ENCODE results near the gene RAP1GAP.

The RAP1GAP gene

DNA sequence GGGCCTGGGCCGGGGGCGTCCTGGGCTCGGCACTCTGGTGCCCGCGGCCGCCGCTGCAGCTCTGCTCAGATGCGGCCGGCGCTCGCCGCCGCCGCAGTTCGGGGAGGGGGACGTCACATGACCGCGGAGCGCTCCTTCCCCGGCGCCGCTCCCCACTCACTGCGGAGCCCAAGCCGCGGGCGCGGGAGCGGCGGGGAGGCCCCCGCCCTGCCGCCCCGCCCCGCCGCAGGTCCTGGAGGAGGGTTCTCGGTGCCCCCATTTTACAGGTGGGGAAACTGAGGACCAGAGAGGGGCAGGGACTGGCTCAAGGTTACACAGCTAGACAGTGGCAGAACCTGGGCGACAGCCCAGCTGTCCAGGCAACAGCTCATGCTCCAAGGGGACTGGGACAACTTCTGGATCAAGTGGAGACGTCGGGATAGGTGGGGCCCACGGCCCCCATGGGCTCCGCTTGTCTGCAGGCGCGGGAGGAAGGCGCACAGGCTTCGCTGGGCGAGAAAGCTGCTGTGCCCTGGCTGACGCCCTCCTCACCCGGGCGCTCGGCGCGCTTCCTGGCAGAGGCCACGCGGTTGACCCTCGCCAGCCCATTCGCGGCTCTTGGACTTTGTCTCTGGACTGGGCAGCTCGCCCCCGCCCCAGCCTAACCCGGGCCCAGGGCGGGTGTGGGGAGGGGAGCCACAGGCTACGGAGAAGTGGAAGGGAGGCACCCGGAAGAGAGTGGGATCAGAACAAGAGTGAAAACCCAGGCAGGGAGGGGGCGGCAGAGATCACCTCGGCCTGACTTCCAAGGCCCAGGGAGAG is at the start of gene RAP1GAP:
Gene RAP1GAP (minus strand): TSS at position 100 of the 801 bp plus-strand sequence. CDS start 49,325 bp downstream, outside the sequence.
- DNase-seq = no peak

DNA sequence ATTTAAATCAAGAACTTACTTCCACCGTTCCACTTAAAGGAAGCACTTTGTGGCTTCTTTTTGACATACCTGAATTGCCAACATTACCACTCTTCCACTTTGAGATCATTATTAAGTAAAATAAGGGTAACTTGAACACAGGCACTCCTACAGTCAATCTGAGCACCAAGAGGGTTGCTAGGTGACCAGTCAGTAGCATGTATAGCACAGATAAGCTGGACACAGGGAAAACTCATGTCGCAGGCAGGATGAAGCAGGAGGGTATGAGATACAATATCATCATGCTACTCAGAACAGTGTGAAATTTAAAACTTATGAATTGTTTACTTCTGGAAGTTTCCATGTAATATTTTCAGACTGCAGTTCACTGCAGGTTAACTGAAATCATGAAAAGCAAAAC is 47.0 kb upstream of the RAP1GAP start:
- DNase-seq = no peak

DNA sequence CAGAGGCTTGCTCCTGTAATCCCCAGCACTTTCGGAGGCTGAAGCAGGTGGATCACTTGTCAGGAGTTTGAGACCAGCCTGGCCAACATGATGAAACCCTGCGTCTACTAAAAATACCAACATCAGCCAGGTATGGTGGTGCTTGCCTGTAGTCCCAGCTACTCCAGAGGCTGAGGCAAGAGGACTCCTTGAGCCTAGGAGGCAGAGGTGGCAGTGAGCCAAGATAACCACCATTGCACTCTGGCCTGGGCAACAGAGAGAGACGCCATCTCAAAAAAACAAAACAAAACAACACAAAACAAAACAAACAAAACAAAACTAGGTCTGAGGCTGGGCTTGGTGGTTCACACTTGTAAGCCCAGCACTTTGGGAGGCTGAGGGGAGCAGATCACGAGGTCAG is 38.7 kb upstream of the RAP1GAP start:
- no peak for DNase-seq

DNA sequence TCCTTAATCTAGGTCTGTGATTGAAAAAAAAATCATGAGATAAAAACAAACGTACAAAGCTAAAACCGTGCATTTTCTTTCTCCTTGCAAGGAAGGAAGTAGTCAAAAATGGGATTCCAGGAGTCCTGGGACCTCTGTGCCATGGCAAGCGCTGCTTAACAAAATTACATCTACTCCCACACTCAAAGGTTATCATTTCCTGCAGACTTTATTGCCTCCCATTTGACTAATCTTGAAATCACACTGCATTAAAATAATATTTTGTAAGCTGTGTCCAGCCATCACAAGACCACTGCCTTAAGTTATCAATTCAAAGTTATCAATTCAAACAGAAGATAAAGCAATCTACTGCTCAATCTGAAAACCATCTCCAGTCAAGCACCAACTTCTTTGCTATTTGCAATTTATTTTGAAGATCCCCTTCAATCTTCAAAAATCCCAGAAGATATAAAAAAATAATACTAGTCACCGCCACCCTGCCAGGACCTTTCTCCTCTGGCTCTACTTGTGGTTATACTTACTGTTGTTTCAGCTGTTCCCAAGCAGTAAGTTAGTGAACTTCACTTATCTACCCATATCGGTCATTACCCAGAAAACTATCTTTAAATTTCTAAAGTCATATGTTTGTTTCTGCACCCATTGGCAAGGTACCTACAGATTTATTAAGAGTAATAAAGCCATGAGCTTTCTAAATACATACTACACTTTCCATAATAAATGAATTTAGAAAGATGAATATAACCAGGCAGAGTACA is 38.1 kb upstream of the RAP1GAP start:
- no peak for DNase-seq

DNA sequence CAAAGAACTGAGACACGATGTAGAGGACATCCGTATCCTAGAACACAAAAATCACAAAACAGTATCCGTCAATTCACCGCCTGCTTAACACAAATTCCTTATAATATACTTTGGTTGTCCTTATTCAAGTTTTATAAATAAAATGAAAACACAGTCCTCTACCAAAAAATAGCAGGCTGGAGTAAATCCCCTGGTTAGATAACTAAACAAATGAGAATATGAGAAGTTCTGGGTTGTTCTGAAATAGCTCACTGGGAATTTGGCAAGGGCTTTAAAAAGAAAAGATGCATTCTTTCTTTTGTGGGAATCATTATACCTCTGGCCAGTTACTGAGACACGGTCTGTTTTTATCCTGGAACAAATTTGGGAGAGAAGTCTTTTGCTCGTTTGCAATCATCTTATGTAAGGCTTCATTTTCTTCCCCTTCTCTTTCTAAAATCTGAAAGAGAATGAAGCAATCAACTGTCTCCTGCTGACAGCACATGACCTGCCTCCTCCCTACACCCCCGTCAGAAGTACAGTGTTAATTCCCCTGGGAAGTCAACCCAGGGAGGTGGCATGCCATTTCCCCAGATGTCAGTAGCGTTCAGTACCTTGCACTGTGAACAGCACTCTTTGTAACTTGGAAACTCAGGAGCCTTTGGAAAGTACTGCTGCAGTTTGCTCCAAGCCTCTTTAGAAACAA is 37.1 kb upstream of the RAP1GAP start:
- DNase-seq = no peak

DNA sequence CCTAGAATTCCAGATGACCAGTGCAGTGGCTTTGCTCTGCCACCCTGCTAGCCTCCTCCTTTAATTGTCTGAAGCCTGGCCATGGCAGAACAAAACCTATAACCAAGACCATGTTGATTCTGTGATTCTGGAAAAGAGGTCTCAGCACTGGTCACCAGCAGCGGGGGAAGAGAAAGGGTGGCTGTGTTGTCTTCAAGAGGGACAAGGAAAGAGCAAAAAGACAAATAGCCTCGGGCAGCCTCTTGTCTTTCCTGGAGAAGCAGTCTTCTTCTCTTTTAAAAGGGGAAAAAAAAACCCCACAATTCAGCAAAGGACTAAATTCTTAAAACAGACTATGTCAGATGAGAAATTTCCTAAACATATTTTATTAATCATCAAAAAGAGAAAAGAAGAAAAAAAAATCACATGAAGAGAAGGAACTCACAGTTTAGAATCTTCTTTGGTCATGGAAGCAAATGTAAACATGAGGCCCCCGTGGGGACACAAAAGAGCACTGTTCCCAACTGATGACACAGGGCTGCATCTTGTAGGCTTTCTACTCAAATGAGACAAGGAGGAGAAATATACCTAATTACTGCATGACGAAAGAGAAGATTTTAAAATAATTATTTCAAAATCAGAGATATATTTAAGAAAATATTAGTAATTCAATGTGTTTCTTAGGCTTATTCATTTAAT is 36.3 kb upstream of the RAP1GAP start:
- DNase-seq = no peak

DNA sequence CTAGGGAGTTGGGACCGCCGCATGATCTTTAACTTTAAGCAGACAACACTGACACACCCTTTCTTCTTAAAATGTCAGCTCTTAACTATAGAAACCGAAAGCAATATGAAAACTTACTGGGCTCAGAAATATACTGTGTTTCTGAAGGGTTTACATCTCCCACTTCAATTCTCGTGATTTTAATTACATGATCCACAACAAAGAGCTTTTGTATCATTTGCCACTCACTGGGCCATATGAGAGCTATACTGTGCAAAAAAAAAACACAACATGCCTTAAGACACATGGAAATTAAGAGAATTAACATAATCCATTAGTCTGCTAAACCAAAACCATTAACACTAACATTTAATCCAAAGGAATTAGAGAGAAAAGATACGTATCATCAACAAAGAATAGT is 35.0 kb upstream of the RAP1GAP start:
- no peak for DNase-seq

DNA sequence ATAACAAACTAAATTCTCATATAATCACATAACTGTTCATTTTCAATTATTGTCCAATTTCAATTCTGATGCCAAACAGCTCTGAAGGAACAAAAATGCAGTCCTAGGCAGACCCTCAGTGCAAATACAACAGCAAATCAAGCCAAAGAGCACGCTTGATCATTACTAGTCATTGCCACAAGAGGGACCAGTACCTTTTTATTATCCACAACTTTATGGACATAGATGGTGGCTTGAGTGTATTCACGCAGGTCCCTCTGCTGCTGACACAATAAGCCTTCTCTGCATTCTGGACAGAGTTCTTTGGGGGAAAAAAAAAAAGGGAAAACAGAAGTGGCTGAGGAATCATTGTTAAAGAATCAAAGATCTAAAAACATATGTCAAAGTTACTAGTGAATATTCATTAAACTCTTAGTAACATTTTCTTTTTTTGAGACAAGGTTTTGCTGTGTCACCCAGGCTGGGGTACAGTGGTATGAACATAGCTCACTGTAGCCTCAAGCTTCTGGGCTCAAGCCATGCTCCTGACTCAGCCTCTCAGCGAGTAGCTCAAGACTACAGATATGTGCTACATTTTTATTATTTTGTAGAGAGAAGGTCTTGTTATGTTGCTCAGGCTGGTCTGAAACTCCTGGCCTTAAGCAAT is 34.3 kb upstream of the RAP1GAP start:
- no peak for DNase-seq

DNA sequence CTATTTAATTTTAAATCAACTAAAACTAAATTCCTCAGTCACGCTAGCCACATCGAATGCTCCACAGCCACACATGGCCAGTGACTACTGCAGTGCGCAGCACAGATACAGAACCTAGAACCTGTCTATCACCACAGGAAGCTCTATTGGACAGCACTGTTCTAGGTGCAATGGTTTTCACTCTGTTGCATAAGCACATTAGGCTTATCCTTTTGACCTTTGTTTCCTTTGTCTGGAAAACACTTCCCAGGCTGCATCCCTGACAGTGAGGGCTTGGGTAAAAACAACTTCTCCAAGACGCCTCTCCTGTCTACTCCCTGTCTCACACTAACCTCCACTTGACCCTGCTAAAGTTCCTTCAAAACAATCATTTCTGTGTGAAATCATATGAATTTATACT is 33.6 kb upstream of the RAP1GAP start:
- no peak for DNase-seq

DNA sequence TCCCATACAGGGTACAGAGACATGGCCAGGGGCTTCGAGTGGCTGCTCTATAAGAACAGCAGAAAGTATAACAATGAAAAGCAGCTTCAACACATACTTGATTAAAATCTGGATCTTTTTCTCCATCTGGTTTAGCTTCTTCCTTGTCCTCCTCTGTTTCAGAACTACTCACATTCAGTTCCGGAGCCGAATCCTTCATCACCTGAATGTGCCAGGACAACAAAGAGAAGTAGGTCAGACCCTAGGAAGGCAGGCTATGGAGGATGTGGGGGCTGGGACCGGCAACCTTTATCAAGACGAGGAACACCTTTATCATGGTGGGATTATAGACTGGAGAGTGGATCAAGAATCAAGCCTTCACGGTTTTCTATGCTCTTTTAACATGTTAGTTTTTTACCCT is 32.2 kb upstream of the RAP1GAP start:
- DNase-seq = no peak

DNA sequence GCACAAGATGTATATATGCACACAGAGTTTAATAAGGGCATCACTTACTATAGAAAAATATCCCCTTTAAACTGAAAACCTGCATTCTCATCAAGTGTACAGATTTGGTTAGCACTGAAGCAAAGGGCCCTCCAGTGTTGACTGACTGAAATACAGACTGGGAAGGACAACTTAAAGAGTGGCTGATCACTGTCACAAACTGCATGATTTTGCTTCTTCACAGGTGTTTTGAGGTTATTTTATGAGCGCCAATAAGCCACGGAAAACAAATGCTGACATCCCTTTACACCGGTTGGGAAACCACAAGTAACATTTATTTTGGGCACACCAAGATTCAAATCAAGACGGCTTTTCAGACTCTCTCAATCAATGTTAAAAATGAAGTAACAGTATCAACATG is 30.9 kb upstream of the RAP1GAP start:
- no peak for DNase-seq

DNA sequence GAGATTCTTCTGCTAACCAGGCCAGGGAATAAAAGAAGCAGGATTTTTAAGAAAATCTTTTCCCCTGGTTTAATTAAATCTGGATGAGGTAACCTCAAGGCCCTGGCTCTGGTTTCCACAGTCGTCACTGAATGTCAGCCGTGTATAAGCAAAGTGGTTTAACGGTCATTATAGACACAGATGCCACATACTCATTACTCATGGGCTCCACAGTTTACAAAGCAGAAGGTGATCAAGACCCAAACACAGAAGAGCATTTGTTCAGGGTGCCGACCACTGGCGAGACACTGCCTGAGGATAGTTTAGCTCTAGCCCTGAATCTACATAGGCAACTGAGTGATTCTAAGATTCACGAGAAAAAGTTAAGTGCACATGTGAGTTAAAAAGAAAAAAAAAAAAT is 27.8 kb upstream of the RAP1GAP start:
- no peak for DNase-seq

DNA sequence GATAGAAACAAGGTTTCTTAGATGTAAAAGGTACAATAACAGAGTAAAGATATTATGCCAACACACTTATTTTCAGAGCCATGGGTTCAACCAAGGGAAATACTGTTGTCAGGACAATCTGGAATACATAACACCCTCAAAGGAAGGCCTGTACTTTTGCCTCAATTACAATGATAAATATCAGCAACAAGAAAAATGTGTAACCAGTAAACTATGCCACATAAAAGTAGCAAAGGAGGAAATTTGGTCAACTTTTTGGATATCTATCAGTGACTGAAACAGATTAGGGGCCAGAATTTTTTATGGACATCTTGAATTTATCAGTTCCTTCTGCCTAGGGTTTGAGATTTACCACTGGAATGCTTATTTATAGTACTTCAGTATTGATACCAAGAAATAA is 24.6 kb upstream of the RAP1GAP start:
- no peak for DNase-seq

DNA sequence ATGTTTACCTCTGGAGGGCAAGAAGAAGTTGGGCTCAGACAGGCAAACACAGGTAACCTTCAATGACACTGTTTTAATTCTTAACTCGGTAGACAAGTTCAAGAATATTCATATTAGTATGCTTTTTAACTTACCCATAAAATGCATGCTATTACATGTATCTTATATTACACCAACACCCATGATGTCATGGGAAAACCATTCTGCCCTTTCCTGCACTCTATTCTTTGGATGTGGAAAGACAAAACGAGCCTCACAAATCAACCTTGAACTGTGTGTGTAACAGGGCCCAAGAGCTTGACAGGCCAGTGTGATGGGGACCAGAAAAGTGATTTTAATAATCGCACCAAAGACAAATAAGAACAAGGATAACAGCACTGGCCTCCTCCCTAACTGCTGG is 22.6 kb upstream of the RAP1GAP start:
- DNase-seq = no peak

DNA sequence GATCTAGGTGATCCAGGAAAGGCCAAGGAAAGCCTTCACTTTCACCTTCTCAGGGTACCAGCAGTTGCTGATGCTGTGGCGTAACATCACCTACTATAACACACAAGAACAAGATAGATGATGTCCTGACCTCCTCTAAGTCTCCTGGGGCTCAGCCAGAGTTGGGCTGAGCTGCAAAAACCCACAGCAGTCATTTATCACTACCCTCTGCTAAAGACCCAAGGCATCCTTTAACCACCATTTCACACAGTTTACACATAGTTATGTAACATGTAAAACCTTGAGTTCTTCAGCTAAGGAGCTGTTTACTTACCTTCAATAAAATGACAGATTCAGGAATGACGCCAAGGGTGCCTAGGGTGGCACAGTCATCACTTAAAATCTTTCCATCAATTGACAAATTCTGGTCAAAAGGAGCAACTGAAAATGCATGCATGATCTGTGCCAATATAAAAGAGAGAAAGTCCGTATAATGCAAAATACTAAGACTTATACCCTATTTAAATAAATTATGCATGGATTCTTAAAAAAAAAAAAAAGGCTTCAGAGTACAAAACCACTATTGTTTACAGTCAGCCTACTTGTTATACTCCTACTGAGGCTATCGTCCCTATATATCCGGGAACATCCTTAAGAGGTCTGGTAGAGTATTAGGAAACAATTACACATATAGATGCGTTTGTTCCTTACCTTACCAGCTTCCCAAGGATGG is 20.7 kb upstream of the RAP1GAP start:
- no peak for DNase-seq

DNA sequence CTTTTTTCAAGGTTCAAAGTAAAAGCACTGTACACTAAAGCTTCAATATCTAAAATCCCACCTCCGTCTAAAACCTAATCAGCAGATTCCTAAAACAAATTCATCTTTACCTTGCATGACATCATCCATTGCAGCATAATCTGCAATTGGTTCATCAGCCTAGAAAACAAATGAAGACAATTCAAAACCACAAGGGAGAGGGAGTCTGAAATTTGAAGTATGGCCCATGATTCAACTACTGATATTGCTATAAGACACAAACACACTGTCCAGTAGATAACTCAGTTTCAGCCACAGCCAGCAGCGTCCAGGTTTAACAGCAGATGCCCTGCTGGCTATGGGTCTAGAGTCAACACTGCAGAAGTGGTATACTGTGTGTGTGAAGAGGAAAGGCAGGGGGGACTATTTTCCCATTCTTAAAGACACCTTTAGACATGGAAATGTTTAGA is 17.9 kb upstream of the RAP1GAP start:
- DNase-seq = no peak

DNA sequence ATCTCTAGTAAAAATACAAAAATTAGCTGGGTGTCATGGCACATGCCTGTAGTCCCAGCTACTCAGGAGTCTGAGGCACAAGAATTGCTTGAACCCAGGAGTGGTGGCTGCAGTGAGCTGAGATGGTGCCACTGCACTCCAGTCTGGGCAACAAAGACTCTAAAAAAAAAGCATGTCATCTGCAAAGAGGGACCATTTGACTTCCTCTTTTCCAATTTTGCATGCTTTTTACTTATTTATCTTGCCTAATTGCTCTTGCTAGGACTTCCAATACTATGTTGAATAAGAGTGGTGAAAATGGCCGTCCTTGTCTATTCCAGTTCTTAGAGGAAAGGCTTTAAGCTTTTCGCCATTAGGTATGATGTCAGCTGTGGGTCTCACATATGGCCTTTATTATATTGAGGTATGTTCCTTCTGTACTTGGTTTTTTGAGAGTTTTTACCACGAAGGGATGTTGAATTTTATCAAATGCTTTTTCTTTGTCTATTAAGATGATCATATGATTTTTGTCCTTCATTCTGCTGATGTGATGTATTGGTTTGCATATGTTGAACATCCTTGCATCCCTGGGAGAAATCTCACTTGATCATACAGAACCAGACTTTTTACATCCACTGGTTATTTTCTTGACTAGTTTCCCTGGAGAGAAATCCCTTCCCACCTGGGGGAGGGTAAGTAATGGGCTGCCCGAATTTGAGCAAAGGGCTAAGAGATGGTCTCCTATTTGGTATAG is 17.0 kb upstream of the RAP1GAP start:
- no peak for DNase-seq

DNA sequence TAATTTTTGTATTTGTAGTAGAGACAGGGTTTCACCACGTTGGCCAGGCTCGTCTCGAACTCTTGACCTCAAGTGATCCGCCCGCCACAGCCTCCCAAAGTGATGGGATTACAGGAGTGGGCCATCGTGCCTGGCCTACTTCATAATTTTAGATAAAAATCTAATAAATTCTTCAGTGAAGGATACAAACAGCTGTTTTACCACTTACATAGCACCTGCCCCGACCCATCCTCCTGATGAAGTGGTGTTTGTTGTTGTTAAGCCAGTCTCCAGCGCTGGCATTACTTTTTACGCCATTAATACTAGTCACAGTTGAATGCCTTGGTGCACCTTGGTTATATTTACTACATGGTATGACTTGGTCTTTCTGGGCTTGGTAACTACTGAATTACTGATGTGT is 12.3 kb upstream of the RAP1GAP start:
- no peak for DNase-seq

DNA sequence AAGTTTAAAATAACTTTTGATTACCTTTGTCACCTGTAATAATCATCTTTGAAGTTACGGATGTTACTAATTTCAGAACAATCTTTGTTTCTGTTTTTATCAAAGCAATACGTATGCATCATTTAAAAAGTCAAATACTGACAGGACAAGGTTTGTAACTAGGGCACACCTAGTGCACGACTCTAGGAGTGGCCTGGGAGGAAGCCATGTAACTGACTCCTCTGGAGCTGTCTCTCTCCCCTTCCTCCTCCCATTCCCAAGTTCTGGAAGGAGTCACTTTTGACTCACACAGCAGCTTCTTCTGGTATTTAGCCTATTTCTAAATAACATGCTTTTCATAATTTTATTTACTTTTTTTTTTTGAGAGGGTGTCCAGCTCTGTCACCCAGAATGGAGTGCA is 11.8 kb upstream of the RAP1GAP start:
- no peak for DNase-seq

DNA sequence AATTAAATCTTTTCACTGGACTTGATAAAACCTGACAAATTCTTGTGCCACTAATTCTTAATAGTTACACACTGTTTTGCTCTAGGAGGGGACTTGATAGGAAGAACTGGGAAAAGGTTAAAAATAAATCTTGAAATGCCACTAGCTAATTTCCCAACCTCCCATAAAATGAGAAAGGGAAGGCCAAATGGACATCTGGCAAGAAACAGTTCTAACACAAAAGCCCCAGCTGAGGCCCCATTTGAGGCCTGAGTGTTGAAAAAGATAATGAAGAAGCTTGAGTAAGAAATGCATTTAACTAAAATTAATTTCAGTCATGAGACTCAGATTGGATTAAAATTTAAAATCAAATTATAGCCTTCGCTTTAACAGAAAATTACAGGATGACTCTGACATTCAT is 11.2 kb upstream of the RAP1GAP start:
- no peak for DNase-seq

DNA sequence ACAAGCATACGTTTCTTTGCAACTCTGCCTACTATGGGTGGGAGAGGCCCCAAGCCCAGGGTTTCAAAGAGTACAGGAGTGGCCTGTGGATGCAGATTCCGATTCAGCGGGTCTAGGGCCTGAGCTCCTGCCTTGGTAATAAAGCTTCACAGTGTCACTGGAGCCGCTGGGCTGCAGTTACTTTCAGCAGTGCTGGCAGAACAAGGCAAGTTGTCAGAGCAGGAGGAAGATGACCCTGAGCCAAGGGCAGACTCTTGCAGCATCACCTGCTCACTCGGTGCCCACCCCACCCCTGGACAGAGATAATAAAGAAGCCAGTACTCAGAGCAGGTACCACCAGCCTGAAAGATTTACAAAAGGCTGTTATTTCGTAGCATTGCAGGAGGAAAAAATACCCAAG is 8.0 kb upstream of the RAP1GAP start:
- no peak for DNase-seq

Data from stimulated activated naive CD4-positive, alpha-beta T cell treated with Interleukin-2 at 50 U/mL for 16 hours (primary cell).